MCF 10A (cell line): Measurements from ENCODE around the gene MIS12. TPM values are rescaled to one million over a fixed set of nuclear protein-coding genes. Genes with fewer than 3 reads are reported as not detected.

Experiments
- BruUV-seq: library from RNA; stranded (reverse); fragments of 400-500 nt; replicated peaks from 2 replicates; lab custom pipeline; 2021; lab: Mats Ljungman, UMichigan
- CTCF ChIA-PET: fragments of 300-600 bp; sonication (Branson Sonifier 250); formaldehyde crosslinking; extraction: SDS; loops from one replicate; lab custom pipeline; 2021; ENCODE audit warnings: antibody characterized with exemption, inconsistent platforms; lab: Yijun Ruan, JAX
- POLR2A ChIA-PET: fragments of 300-600, 350-650 bp; sonication (Branson Sonifier 250); formaldehyde crosslinking; extraction: SDS; loops from one replicate; lab custom pipeline; 2020; ENCODE audit warnings: antibody characterized with exemption, inconsistent platforms; lab: Yijun Ruan, JAX
- DNase-seq: peaks from one replicate; pipeline ENCODE4 v3.0.0-alpha.2; 2018; ENCODE audit not compliant: unreplicated experiment
- H3K27ac Mint-ChIP-seq: one replicate; pipeline ENCODE4 v1.8.0; 2022; ENCODE audit warnings: mild to moderate bottlenecking, low read depth, mixed read lengths; ENCODE audit not compliant: unreplicated experiment
- H3K27me3 Mint-ChIP-seq: one replicate; pipeline ENCODE4 v1.8.0; 2022; ENCODE audit warnings: mixed read lengths; ENCODE audit not compliant: insufficient read depth, unreplicated experiment
- H3K36me3 Mint-ChIP-seq: one replicate; pipeline ENCODE4 v1.8.0; 2022; ENCODE audit warnings: mild to moderate bottlenecking, moderate library complexity, mixed read lengths; ENCODE audit not compliant: insufficient read depth, unreplicated experiment
- H3K4me1 Mint-ChIP-seq: one replicate; pipeline ENCODE4 v1.8.0; 2022; ENCODE audit warnings: mixed read lengths; ENCODE audit not compliant: insufficient read depth, unreplicated experiment
- H3K4me3 Mint-ChIP-seq: one replicate; pipeline ENCODE4 v1.8.0; 2022; ENCODE audit warnings: mild to moderate bottlenecking, moderate library complexity, mixed read lengths; ENCODE audit not compliant: unreplicated experiment
- H3K9me3 Mint-ChIP-seq: one replicate; pipeline ENCODE4 v1.8.0; 2022; ENCODE audit warnings: mixed read lengths; ENCODE audit not compliant: unreplicated experiment
- intact Hi-C: fragments of 100-400 bp; cut with micrococcal nuclease; formaldehyde crosslinking; loops from 2 replicates; pipeline ENCODE4 v1.14.1; 2022
- total RNA-seq: library from RNA; stranded (reverse); gene quantifications from 2 replicates; pipeline ENCODE4 v1.2.3, GENCODE V29; 2022
- TF ChIP-seq, protein P1 (sequence below): fragments of 200-600 bp; IDR thresholded peaks from one replicate; pipeline ENCODE4 v1.8.0; 2022; ENCODE audit warnings: antibody characterized with exemption, mild to moderate bottlenecking; ENCODE audit not compliant: unreplicated experiment

Gene MIS12
- total RNA-seq, 1 experiment from 2014 or later, result 32.8 TPM

DNA sequence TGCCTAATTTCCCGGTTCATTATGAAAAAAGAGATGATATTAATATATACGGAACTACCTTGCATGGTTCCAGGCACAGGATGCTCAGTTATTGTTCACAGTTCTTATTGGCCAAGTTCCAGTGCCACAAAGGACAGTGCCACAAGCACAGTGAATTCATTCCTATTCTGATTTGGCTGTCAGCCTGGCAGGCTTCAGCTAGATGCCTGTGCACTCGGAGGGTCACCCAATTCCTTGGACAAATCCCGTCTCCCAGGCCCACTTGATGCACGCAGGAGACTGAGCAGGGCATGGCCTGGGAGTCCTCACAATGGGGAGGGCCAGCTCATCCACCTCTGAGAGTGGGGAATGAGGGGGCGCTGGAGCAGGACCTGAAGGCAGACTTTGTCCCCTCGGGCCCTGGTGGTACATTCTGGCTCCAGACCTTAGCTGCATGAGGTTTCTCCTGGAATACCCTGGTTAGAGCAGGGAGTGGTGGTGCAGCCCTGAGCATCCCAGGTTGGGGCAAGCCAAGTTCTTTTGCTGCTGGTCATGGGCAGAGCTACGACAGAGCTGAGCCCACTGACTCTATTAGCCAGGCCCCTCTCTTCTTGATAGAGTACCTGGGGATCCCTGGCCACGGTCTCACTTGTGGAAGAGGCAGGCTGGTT, 41.4 kb downstream of the MIS12 start:
- no peak for DNase-seq
- intact Hi-C loops, result no loop called here
- ChIA-PET POLR2A (no interaction called here), CTCF (interaction anchor here (0.9 kb wide), 1 partner anchor 19 kb away, joined by 4 read pairs; no protein-coding TSS in a partner anchor)
- peaks cover 36% of the 10 kb centered on the region for H3K36me3 Mint-ChIP-seq
- peaks cover 6% of the 10 kb centered on the region for H3K4me1 Mint-ChIP-seq
- BruUV-seq, result no TSS peak
- no peaks in the 10 kb centered on the region for H3K27me3 Mint-ChIP-seq
- H3K27ac Mint-ChIP-seq, result peak overlapping the region; percentile 73
- TF ChIP-seq, protein P1, sequence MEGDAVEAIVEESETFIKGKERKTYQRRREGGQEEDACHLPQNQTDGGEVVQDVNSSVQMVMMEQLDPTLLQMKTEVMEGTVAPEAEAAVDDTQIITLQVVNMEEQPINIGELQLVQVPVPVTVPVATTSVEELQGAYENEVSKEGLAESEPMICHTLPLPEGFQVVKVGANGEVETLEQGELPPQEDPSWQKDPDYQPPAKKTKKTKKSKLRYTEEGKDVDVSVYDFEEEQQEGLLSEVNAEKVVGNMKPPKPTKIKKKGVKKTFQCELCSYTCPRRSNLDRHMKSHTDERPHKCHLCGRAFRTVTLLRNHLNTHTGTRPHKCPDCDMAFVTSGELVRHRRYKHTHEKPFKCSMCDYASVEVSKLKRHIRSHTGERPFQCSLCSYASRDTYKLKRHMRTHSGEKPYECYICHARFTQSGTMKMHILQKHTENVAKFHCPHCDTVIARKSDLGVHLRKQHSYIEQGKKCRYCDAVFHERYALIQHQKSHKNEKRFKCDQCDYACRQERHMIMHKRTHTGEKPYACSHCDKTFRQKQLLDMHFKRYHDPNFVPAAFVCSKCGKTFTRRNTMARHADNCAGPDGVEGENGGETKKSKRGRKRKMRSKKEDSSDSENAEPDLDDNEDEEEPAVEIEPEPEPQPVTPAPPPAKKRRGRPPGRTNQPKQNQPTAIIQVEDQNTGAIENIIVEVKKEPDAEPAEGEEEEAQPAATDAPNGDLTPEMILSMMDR, result no peak
- H3K4me3 Mint-ChIP-seq, result no peak overlapping the region
- H3K9me3 Mint-ChIP-seq, result no peaks in the 10 kb centered on the region

DNA sequence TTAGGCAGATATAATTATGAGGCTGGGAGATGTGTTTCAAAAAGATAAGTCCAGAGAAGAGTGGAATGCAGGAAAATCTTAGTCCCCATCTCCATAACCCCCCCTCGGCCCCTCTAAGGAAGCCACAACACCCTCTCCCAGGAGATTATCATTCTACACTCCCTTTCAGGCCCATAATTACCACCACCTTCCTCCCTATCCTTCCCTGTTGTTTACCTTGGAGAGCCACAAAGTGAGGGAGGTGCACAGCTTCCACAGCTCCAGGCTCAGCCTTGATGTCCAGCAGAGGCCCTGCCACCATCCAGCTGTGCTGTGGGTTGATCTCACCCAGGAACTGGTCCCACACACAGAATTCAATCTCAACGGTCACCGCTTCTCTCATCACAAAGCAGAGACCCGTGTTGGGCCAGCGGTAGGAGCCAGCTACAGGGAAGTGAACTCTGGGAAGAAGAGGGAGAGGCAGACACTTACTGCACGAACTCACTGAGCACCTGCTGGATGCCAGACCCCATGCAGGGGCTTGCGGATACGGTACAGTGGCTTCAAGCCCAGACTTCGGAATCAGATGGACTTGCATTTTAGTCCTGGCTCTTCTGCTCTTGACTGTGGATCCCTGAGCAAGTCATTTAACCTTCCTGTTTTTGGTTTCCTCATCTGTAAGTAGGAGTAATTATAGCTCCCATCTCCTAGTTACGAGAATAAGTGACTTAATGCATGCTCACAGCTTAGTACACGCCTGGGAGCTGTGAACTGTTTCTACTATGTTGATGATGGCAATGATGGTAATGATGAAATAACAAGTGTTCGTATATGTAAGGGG, 44.1 kb downstream of the MIS12 start:
- intact Hi-C loops, result no loop called here
- TF ChIP-seq, protein P1, result no peak
- peaks cover 6% of the 10 kb centered on the region for H3K4me1 Mint-ChIP-seq
- ChIA-PET CTCF (interaction anchor here (0.7 kb wide), 1 partner anchor 34 kb away, joined by 3 read pairs; no protein-coding TSS in a partner anchor), POLR2A (no interaction called here)
- no peaks in the 10 kb centered on the region for H3K27me3 Mint-ChIP-seq
- H3K4me3 Mint-ChIP-seq, result no peak overlapping the region
- no peak for DNase-seq
- H3K9me3 Mint-ChIP-seq, result no peaks in the 10 kb centered on the region
- H3K27ac Mint-ChIP-seq, result no peak overlapping the region
- no TSS peak for BruUV-seq
- peaks cover 28% of the 10 kb centered on the region for H3K36me3 Mint-ChIP-seq

DNA sequence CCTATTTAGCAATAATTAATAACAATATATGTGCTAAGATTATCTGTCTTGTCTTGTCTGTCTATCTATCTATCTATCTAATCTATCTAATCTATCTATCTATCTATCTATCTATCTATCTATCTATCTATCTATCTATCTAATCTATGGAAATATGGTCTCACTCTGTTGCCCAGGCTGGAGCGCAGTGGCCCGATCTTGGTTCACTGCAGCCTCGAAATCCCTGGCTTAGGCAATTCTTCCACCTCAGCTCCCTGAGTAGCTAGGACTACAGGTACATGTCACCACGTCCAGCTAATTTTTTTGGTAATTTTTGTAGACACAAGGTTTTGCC, 44.7 kb downstream of the MIS12 start:
- intact Hi-C loops, result no loop called here
- BruUV-seq, result no TSS peak
- Mint-ChIP-seq H3K27me3 (no peaks in the 10 kb centered on the region), H3K27ac (no peak overlapping the region), H3K4me3 (no peak overlapping the region), H3K9me3 (no peaks in the 10 kb centered on the region), H3K36me3 (peaks cover 24% of the 10 kb centered on the region), H3K4me1 (peaks cover 6% of the 10 kb centered on the region)
- TF ChIP-seq, protein P1, result no peak
- POLR2A ChIA-PET, result no interaction called here
- CTCF ChIA-PET, result interaction anchor here (1.0 kb wide), 1 partner anchor 905 kb away, joined by 4 read pairs; no protein-coding TSS in a partner anchor
- no peak for DNase-seq

GRCh38 chr17:5532581-5532980, 46.2 kb downstream of the MIS12 start:
- no peak overlapping the region for H3K4me3 Mint-ChIP-seq

More at GRCh38 chr17:5532581-5532980, 46.2 kb downstream of the MIS12 start:
- Mint-ChIP-seq H3K36me3 (peaks cover 30% of the 10 kb centered on the region), H3K27me3 (no peaks in the 10 kb centered on the region), H3K9me3 (no peaks in the 10 kb centered on the region), H3K4me1 (peaks cover 6% of the 10 kb centered on the region), H3K27ac (no peak overlapping the region)
- BruUV-seq, result no TSS peak
- intact Hi-C loops, result no loop called here
- ChIA-PET CTCF (interaction anchor here (0.7 kb wide), 1 partner anchor 1097 kb away, joined by 5 read pairs; no protein-coding TSS in a partner anchor), POLR2A (no interaction called here)
- TF ChIP-seq, protein P1, result no peak
- no peak for DNase-seq
